K562 (cell line): ENCODE results near the gene ATXN1.

ENCODE experiments used
- BHLHE40 ChIP-seq: IDR thresholded peaks from 2 replicates; pipeline ENCODE4 v1.6.1; 2011; ENCODE audit warnings: low read length, improper control_type of control experiment
- CREBBP ChIP-seq: IDR thresholded peaks from one replicate; pipeline ENCODE4 v1.6.1; 2012; ENCODE audit warnings: low read depth, mild to moderate bottlenecking, control low read depth, inconsistent platforms, low read length
- ERF ChIP-seq: fragments of 450-650 bp; formaldehyde crosslinking; IDR thresholded peaks from 2 replicates; pipeline ENCODE4 v1.4.0; 2020; ENCODE audit warnings: mild to moderate bottlenecking, mixed read lengths
- HNRNPK ChIP-seq: fragments of 200-400 bp; formaldehyde crosslinking; IDR thresholded peaks from one replicate; pipeline ENCODE4 v1.6.1; 2018; ENCODE audit warnings: mild to moderate bottlenecking, low read depth, low read length; ENCODE audit not compliant: poor library complexity, severe bottlenecking
- JUN ChIP-seq, 2 experiments: sonication (generic) in 1 of 2; formaldehyde crosslinking in 1 of 2; IDR thresholded peaks; 2 replicates each; pipeline versions ENCODE4 v1.6.1 to v1.8.0; 2012 to 2022; ENCODE audit warnings: borderline replicate concordance in 2 of 2, mild to moderate bottlenecking in 2 of 2, improper control_type of control experiment in 1 of 2, low read depth in 1 of 2, low read length in 1 of 2, missing genetic modification reagents in 1 of 2
- MCM5 ChIP-seq: fragments of 450-650 bp; IDR thresholded peaks from 2 replicates; pipeline ENCODE4 v1.6.1; 2016; ENCODE audit warnings: low read depth
- SP2 ChIP-seq: IDR thresholded peaks from 2 replicates; pipeline ENCODE4 v1.6.1; 2011; ENCODE audit warnings: mild to moderate bottlenecking, low read depth, low read length, moderate library complexity; ENCODE audit not compliant: poor library complexity, severe bottlenecking; ENCODE audit errors: extremely low read depth
- TCFL5 ChIP-seq: fragments of 250-450 bp; sonication (Bioruptor Pico); conservative IDR thresholded peaks from 2 replicates; pipeline ENCODE4 v1.6.1; 2021; ENCODE audit warnings: mild to moderate bottlenecking, moderate library complexity, matching md5 sums
- ZNF232 ChIP-seq: sonication (generic); formaldehyde crosslinking; IDR thresholded peaks from 2 replicates; pipeline ENCODE4 v1.8.0; 2022; ENCODE audit warnings: mild to moderate bottlenecking, missing genetic modification reagents
- ZNF274 ChIP-seq: IDR thresholded peaks from 2 replicates; pipeline ENCODE4 v1.6.1; 2011; ENCODE audit warnings: low read depth, mild to moderate bottlenecking, low read length, moderate library complexity, borderline replicate concordance
- ZNF3 ChIP-seq: fragments of 250-450 bp; sonication (Bioruptor Pico); IDR thresholded peaks from 2 replicates; pipeline ENCODE4 v1.5.0; 2021; ENCODE audit warnings: mild to moderate bottlenecking, moderate library complexity
- ZNF830 ChIP-seq: fragments of 250-450 bp; sonication (Bioruptor Pico); IDR thresholded peaks from 2 replicates; pipeline ENCODE4 v1.5.0; 2021; ENCODE audit warnings: mild to moderate bottlenecking
- TF ChIP-seq, protein P1 (sequence below), 3 experiments: IDR thresholded peaks in 2 of 3; conservative IDR thresholded peaks in 1 of 3; 2 replicates each; pipeline ENCODE4 v1.5.1; 2011 to 2012; ENCODE audit warnings: low read length in 3 of 3, mild to moderate bottlenecking in 3 of 3, control low read depth in 2 of 3, improper control_type of control experiment in 1 of 3, inconsistent platforms in 1 of 3, low read depth in 1 of 3, mixed read lengths in 1 of 3, moderate library complexity in 1 of 3; ENCODE audit not compliant: insufficient read depth in 2 of 3
- TF ChIP-seq, protein P2 (sequence below): fragments of 450-650 bp; IDR thresholded peaks from 2 replicates; pipeline ENCODE4 v1.6.1; 2016; ENCODE audit warnings: low read depth

DNA sequence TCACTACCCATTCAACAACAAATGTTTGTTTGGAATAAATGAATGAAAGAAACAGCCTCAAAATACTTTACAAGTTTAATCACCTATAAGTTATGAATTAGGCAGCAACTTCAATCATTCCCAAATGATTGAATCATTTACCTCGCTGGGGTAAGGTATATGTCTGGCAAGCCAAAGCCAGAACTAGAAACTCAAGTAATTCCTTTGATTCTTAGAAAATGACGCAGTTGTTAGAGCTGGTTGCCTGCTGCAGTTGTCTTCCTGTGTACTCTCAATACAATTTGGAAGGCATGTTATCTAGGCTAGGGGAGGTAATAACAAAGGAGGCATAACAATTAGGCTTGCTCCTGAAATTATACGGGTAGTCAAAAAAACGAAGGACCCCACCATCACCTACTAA is 160.6 kb downstream of the ATXN1 start:
- TF ChIP-seq, protein P1, sequence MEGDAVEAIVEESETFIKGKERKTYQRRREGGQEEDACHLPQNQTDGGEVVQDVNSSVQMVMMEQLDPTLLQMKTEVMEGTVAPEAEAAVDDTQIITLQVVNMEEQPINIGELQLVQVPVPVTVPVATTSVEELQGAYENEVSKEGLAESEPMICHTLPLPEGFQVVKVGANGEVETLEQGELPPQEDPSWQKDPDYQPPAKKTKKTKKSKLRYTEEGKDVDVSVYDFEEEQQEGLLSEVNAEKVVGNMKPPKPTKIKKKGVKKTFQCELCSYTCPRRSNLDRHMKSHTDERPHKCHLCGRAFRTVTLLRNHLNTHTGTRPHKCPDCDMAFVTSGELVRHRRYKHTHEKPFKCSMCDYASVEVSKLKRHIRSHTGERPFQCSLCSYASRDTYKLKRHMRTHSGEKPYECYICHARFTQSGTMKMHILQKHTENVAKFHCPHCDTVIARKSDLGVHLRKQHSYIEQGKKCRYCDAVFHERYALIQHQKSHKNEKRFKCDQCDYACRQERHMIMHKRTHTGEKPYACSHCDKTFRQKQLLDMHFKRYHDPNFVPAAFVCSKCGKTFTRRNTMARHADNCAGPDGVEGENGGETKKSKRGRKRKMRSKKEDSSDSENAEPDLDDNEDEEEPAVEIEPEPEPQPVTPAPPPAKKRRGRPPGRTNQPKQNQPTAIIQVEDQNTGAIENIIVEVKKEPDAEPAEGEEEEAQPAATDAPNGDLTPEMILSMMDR (IDR thresholded peaks at IDR 0.05 in 2 of 3, conservative IDR thresholded peaks at IDR 0.05 in 1 of 3; ENCODE audit: insufficient read depth in 2 of 3, low read depth in 1 of 3, low read length in 3 of 3), result no peak
- TF ChIP-seq ZNF830 (CRISPR knock-in tag) (no peak), ZNF274 (no peak), CREBBP (no peak), HNRNPK (no peak), ZNF3 (CRISPR knock-in tag) (no peak), BHLHE40 (no peak), SP2 (no peak), ERF (CRISPR knock-in tag) (no peak), MCM5 (no peak), JUN (IDR thresholded peaks at IDR 0.05; ENCODE audit: borderline replicate concordance, low read depth, low read length) (no peak), JUN (CRISPR knock-in tag; IDR thresholded peaks at IDR 0.05; ENCODE audit: borderline replicate concordance) (no peak), TCFL5 (CRISPR knock-in tag) (no peak), ZNF232 (CRISPR knock-in tag) (no peak)
- TF ChIP-seq, protein P2, sequence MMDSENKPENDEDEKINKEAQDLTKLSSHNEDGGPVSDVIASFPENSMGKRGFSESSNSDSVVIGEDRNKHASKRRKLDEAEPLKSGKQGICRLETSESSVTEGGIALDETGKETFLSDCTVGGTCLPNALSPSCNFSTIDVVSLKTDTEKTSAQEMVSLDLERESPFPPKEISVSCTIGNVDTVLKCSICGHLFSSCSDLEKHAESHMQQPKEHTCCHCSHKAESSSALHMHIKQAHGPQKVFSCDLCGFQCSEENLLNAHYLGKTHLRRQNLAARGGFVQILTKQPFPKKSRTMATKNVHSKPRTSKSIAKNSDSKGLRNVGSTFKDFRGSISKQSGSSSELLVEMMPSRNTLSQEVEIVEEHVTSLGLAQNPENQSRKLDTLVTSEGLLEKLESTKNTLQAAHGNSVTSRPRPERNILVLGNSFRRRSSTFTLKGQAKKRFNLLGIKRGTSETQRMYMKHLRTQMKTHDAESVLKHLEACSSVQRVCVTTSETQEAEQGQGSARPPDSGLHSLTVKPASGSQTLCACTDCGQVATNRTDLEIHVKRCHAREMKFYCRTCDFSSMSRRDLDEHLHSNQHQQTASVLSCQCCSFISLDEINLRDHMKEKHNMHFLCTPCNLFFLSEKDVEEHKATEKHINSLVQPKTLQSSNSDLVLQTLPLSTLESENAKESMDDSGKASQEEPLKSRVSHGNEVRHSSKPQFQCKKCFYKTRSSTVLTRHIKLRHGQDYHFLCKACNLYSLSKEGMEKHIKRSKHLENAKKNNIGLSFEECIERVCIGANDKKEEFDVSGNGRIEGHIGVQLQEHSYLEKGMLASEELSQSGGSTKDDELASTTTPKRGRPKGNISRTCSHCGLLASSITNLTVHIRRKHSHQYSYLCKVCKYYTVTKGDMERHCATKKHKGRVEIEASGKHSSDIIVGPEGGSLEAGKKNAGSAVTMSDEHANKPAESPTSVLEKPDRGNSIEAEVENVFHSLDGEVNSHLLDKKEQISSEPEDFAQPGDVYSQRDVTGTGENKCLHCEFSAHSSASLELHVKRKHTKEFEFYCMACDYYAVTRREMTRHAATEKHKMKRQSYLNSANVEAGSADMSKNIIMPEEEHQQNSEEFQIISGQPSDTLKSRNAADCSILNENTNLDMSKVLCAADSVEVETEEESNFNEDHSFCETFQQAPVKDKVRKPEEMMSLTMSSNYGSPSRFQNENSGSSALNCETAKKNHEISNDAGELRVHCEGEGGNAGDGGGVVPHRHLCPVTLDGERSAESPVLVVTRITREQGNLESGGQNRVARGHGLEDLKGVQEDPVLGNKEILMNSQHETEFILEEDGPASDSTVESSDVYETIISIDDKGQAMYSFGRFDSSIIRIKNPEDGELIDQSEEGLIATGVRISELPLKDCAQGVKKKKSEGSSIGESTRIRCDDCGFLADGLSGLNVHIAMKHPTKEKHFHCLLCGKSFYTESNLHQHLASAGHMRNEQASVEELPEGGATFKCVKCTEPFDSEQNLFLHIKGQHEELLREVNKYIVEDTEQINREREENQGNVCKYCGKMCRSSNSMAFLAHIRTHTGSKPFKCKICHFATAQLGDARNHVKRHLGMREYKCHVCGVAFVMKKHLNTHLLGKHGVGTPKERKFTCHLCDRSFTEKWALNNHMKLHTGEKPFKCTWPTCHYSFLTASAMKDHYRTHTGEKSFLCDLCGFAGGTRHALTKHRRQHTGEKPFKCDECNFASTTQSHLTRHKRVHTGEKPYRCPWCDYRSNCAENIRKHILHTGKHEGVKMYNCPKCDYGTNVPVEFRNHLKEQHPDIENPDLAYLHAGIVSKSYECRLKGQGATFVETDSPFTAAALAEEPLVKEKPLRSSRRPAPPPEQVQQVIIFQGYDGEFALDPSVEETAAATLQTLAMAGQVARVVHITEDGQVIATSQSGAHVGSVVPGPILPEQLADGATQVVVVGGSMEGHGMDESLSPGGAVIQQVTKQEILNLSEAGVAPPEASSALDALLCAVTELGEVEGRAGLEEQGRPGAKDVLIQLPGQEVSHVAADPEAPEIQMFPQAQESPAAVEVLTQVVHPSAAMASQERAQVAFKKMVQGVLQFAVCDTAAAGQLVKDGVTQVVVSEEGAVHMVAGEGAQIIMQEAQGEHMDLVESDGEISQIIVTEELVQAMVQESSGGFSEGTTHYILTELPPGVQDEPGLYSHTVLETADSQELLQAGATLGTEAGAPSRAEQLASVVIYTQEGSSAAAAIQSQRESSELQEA, result no peak
